Body of pancreas (tissue), 4 donors: ENCODE measurements around the gene SIL1. TPM values are rescaled to one million over a fixed set of nuclear protein-coding genes. Genes with fewer than 3 reads are reported as not detected.
A peak's percentile ranks its signal among the peaks of the same experiment; 100 is the strongest.

Source experiments
- ATAC-seq: fragments of 150-250 bp; one replicate; pipeline ENCODE4 v1.9.1; 2016
- DNase-seq, 4 donors: peaks; one replicate each; pipeline ENCODE4 v3.0.0-alpha.2; 2019
- H3K27ac ChIP-seq, 4 donors: fragments of 200-600 bp; sonication (generic); 1 replicate in 3 of 4; 2 replicates in 1 of 4; pipeline versions ENCODE4 v1.5.1 to v1.6.1; 2016 to 2019; ENCODE audit warnings: mild to moderate bottlenecking in 1 of 4, mixed read lengths in 1 of 4, moderate library complexity in 1 of 4
- H3K27me3 ChIP-seq, 2 donors: fragments of 200-600 bp; sonication (generic); one replicate each; pipeline ENCODE4 v1.6.0; 2016; ENCODE audit warnings: mild to moderate bottlenecking in 1 of 2
- H3K36me3 ChIP-seq, 2 donors: fragments of 200-600 bp; sonication (generic); replicated peaks in 1 of 2; 2 replicates each; pipeline ENCODE4 v1.5.1; 2016; ENCODE audit warnings: low read depth in 2 of 2; ENCODE audit not compliant: insufficient read depth in 1 of 2
- H3K4me1 ChIP-seq: fragments of 200-600 bp; sonication (generic); one replicate; pipeline ENCODE4 v1.6.0; 2016
- H3K4me3 ChIP-seq, 2 donors: fragments of 200-600 bp; sonication (generic); 1 replicate in 1 of 2; 2 replicates in 1 of 2; pipeline ENCODE4 v1.5.1; 2016 to 2019
- H3K9me3 ChIP-seq, 3 donors: fragments of 200-600 bp; sonication (generic); 1 replicate in 2 of 3; 2 replicates in 1 of 3; pipeline ENCODE4 v1.5.1; 2016
- CTCF ChIP-seq, 7 experiments: fragments of 450-650 bp in 4 of 7; fragments of 200-600 bp in 3 of 7; sonication (generic) in 3 of 7; IDR thresholded peaks; one replicate each; pipeline ENCODE4 v1.5.1; 2016 to 2019; ENCODE audit warnings: antibody characterized with exemption in 7 of 7
- POLR2A ChIP-seq, 3 donors: fragments of 450-650 bp; IDR thresholded peaks; one replicate each; pipeline ENCODE4 v1.6.1; 2016; ENCODE audit warnings: antibody characterized with exemption in 3 of 3, mild to moderate bottlenecking in 2 of 3
- WGBS, 2 donors: methylation state at CpG; one replicate each; pipeline ENCODE4 v1.1.5; 2017; 5-methylcytosine and 5-hydroxymethylcytosine counted together
- intact Hi-C: fragments of 100-400 bp; cut with DNase I; formaldehyde crosslinking; loops from one replicate; pipeline ENCODE4 v1.15.1; 2023
- total RNA-seq, 2 donors: library from RNA; depleted of rRNA; stranded (reverse); fragments of >200 nt; gene quantifications; one replicate each; pipeline ENCODE4 v1.1.0, GENCODE V29; 2016

Gene SIL1
- total RNA-seq, 2 donors from 2014 or later: 57.6 to 124 TPM

GRCh38 chr5:139148986-139149385 lies 49.2 kb downstream of the SIL1 start:
- H3K27me3 ChIP-seq: no peaks in the 10 kb centered on the region
- H3K9me3 ChIP-seq: no peaks in the 10 kb centered on the region
- peaks cover 67% of the 10 kb centered on the region for H3K4me1 ChIP-seq
- H3K4me3 ChIP-seq: no peak overlapping the region
- peak overlapping the region in 3 of 4 donors; percentile 45 to 79 (median 61) for H3K27ac ChIP-seq
- ATAC-seq (no peak), DNase-seq (no peak)
- H3K36me3 ChIP-seq: no peaks in the 10 kb centered on the region
- intact Hi-C loops: no loop called here
- WGBS, 2 donors: 50 to 61% methylated on average over 5 of the region's 5 CpGs
- TF ChIP-seq POLR2A (IDR thresholded peaks at IDR 0.05) (no peak), CTCF (IDR thresholded peaks at IDR 0.05) (no peak)

GRCh38 chr5:139148306-139148705 lies 49.9 kb downstream of the SIL1 start:
- intact Hi-C loops: no loop called here
- WGBS, 2 donors: 11 to 45% methylated on average over 2 of the region's 2 CpGs
- H3K4me3 ChIP-seq: no peak overlapping the region
- peak; percentile 65 to 83 (median 79) for DNase-seq
- no peaks in the 10 kb centered on the region for H3K9me3 ChIP-seq
- H3K36me3 ChIP-seq: no peaks in the 10 kb centered on the region
- ATAC-seq: peak; percentile 70
- H3K27ac ChIP-seq: peak overlapping the region; percentile 45 to 79 (median 66)
- no peaks in the 10 kb centered on the region for H3K27me3 ChIP-seq
- peaks cover 74% of the 10 kb centered on the region for H3K4me1 ChIP-seq
- peak in 1 of 3 donors; percentile 26 for TF ChIP-seq POLR2A (IDR thresholded peaks at IDR 0.05)
- TF ChIP-seq CTCF (IDR thresholded peaks at IDR 0.05): no peak

- WGBS, 2 donors: 0 to 8% methylated on average over 2 of the region's 2 CpGs
- Histone ChIP-seq H3K4me1 (peaks cover 78% of the 10 kb centered on the region), H3K27ac (peak overlapping the region; percentile 42 to 79 (median 53))
Measured at GRCh38 chr5:139147483-139148087, 50.6 kb downstream of the SIL1 start.

GRCh38 chr5:139146809-139147482 lies 51.2 kb downstream of the SIL1 start:
- no peaks in the 10 kb centered on the region for H3K9me3 ChIP-seq
- H3K36me3 ChIP-seq: no peaks in the 10 kb centered on the region
- TF ChIP-seq CTCF (IDR thresholded peaks at IDR 0.05) (no peak), POLR2A (IDR thresholded peaks at IDR 0.05) (no peak)
- H3K27me3 ChIP-seq: no peaks in the 10 kb centered on the region
- DNase-seq (no peak), ATAC-seq (no peak)
- H3K4me1 ChIP-seq: peaks cover 78% of the 10 kb centered on the region
- intact Hi-C loops: no loop called here
- WGBS, 2 donors: 25 to 50% methylated on average over 2 of the region's 2 CpGs
- H3K27ac ChIP-seq: peak overlapping the region; percentile 42 to 79 (median 53)
- no peak overlapping the region for H3K4me3 ChIP-seq

More at GRCh38 chr5:139147483-139148087, 50.6 kb downstream of the SIL1 start:
- H3K27me3 ChIP-seq: no peaks in the 10 kb centered on the region
- H3K36me3 ChIP-seq: no peaks in the 10 kb centered on the region
- H3K4me3 ChIP-seq: no peak overlapping the region
- H3K9me3 ChIP-seq: no peaks in the 10 kb centered on the region
- ATAC-seq: peak; percentile 85
- DNase-seq: peak; percentile 81 to 88 (median 84)
- TF ChIP-seq CTCF (IDR thresholded peaks at IDR 0.05): no peak
- TF ChIP-seq POLR2A (IDR thresholded peaks at IDR 0.05): no peak
- intact Hi-C loops: no loop called here
